ENCODE data around the gene NDUFAF7.
"Not testable (repeated sequence)": the region's sequence is repeated elsewhere in the genome, so short reads cannot be mapped to it uniquely, and the experiment has no call there.

NDUFAF7 gene

DNA sequence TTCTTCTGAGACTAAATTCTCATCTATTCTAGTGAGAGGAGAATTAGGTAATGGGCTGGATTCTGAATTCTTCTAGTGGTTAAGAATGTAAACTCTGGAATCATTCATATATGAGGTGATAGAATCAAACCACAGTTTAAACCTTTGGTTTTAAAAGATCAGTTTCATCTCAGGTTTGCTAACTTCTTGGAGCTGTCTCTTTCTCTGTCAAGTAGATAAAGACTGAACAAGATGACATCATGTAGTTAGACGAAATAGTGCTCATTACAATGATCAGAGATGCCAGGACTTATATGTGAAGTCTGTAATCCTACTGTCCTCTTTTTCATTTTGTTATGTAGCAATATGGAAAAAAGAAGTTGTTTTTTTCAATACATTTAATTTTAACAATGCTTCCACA is 30.2 kb upstream of the NDUFAF7 start:
- no peaks in the 10 kb centered on the region for H3K27me3 ChIP-seq (ENCODE audit: insufficient read depth, low read length)
- no peak overlapping the region for H3K4me3 ChIP-seq (ENCODE audit: low read length)
- no peaks in the 10 kb centered on the region for H3K4me1 ChIP-seq (ENCODE audit: insufficient read depth, low read length)
- H2AFZ ChIP-seq (ENCODE audit: low read depth, low read length) = no peak overlapping the region
- H3K36me3 ChIP-seq (ENCODE audit: insufficient read depth, low read length) = peaks cover 37% of the 10 kb centered on the region
- peaks cover 7% of the 10 kb centered on the region for H3K9me3 ChIP-seq (ENCODE audit: low read length)

DNA sequence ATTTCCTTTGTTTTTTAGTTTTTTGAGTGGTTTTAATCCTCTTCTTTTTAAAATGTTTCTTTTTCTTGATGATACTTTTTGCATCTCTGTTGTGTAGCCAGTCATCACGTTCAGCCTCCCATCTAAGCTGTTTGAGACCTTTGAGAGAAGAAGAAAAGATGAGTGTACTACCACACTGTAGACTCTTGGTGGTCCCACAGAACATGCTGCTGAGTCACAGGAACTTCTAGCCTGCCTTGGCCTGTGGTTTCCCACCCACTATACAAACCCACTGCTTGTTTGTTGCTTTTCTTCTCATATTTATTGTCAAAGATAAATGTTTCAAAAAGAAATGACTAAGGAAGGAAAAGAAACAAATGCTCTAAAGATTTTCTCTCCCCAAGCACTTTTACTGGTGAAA is 29.7 kb upstream of the NDUFAF7 start:
- Histone ChIP-seq H3K4me3 (ENCODE audit: low read length) (no peak overlapping the region), H3K27me3 (ENCODE audit: insufficient read depth, low read length) (no peaks in the 10 kb centered on the region), H3K9me3 (ENCODE audit: low read length) (peaks cover 7% of the 10 kb centered on the region), H3K4me1 (ENCODE audit: insufficient read depth, low read length) (no peaks in the 10 kb centered on the region), H3K36me3 (ENCODE audit: insufficient read depth, low read length) (peaks cover 41% of the 10 kb centered on the region), H2AFZ (ENCODE audit: low read depth, low read length) (no peak overlapping the region)

DNA sequence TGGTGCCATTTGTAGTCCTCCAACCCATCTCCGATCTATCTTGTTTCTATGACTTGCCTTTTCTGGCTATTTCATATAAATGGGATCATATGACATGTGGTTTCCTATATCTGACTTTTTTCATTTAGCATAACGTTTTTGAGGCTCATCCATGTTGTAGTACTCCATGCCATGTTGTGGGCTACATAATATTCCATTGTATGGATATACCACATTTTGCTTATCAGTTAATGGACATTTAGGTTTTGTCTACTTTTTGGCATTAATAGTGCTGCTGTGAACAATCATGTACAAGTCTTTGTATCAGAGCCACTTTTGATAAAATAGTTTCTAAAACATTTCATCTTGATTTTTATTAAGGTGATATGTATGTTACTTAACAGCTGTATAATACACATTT is 27.8 kb upstream of the NDUFAF7 start:
- Histone ChIP-seq H3K4me1 (ENCODE audit: insufficient read depth, low read length) (no peaks in the 10 kb centered on the region), H3K27me3 (ENCODE audit: insufficient read depth, low read length) (no peaks in the 10 kb centered on the region), H3K36me3 (ENCODE audit: insufficient read depth, low read length) (peaks cover 47% of the 10 kb centered on the region), H3K9me3 (ENCODE audit: low read length) (peaks cover 9% of the 10 kb centered on the region), H3K4me3 (ENCODE audit: low read length) (no peak overlapping the region), H2AFZ (ENCODE audit: low read depth, low read length) (no peak overlapping the region)

- H3K9me3 ChIP-seq (ENCODE audit: low read length) = peaks cover 11% of the 10 kb centered on the region
- not testable (repeated sequence) for H3K4me1 ChIP-seq (ENCODE audit: insufficient read depth, low read length); H3K27me3 ChIP-seq (ENCODE audit: insufficient read depth, low read length); H2AFZ ChIP-seq (ENCODE audit: low read depth, low read length); H3K4me3 ChIP-seq (ENCODE audit: low read length)
- peaks cover 62% of the 10 kb centered on the region for H3K36me3 ChIP-seq (ENCODE audit: insufficient read depth, low read length)
Measured at GRCh38 chr2:37205071-37205661, 26.3 kb upstream of the NDUFAF7 start.

- H3K27me3 ChIP-seq (ENCODE audit: insufficient read depth, low read length) = no peaks in the 10 kb centered on the region
- no peak overlapping the region for H2AFZ ChIP-seq (ENCODE audit: low read depth, low read length)
- no peak overlapping the region for H3K4me3 ChIP-seq (ENCODE audit: low read length)
- H3K4me1 ChIP-seq (ENCODE audit: insufficient read depth, low read length) = no peaks in the 10 kb centered on the region
- peaks cover 11% of the 10 kb centered on the region for H3K9me3 ChIP-seq (ENCODE audit: low read length)
- peaks cover 63% of the 10 kb centered on the region for H3K36me3 ChIP-seq (ENCODE audit: insufficient read depth, low read length)
Measured at GRCh38 chr2:37205689-37206341, 25.6 kb upstream of the NDUFAF7 start.

DNA sequence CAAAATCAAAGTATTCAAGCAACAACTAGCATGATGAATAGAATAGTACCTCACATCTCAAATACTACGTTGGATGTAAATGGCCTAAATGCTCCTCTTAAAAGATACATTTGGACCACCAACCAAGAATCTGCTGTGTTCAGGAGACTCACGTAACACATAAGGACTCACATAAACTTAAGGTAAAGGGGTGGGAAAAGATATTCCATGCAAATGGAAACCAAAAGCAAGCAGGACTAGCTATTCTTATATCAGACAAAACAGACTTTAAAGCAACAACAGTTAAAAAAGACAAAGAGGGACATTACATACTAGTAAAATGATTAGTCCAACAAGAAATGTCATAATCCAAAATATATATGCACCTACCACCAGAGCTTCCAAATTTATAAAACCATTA is 24.7 kb upstream of the NDUFAF7 start:
- not testable (repeated sequence) for H3K4me1 ChIP-seq (ENCODE audit: insufficient read depth, low read length); H3K27me3 ChIP-seq (ENCODE audit: insufficient read depth, low read length); H2AFZ ChIP-seq (ENCODE audit: low read depth, low read length); H3K4me3 ChIP-seq (ENCODE audit: low read length)
- Histone ChIP-seq H3K36me3 (ENCODE audit: insufficient read depth, low read length) (peaks cover 64% of the 10 kb centered on the region), H3K9me3 (ENCODE audit: low read length) (peaks cover 11% of the 10 kb centered on the region)

GRCh38 chr2:37211212-37211611 is 20.2 kb upstream of the NDUFAF7 start:
- Histone ChIP-seq H3K4me1 (ENCODE audit: insufficient read depth, low read length) (no peaks in the 10 kb centered on the region), H3K36me3 (ENCODE audit: insufficient read depth, low read length) (peaks cover 83% of the 10 kb centered on the region), H2AFZ (ENCODE audit: low read depth, low read length) (no peak overlapping the region), H3K4me3 (ENCODE audit: low read length) (no peak overlapping the region), H3K9me3 (ENCODE audit: low read length) (peaks cover 4% of the 10 kb centered on the region), H3K27me3 (ENCODE audit: insufficient read depth, low read length) (no peaks in the 10 kb centered on the region)

DNA sequence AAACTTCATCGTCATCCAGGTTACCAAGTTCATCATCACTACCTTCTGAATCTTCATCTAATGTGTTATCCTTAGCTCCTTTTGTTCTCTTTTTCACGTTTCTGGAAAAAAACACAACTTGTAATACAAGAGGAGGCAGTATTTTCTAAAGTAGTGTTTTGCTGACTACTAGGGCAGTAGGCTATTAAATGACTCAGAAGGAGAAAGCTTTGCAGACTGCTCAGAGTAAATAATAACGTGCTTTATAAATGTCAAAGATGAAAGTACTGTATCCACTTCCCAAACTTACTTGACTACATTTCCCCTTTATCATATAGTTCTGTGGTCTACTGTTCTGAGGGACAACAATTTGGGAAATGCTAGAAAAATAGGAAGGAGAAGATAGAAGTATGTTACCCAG is 19.5 kb upstream of the NDUFAF7 start:
- Histone ChIP-seq H3K9me3 (ENCODE audit: low read length) (peaks cover 4% of the 10 kb centered on the region), H3K4me1 (ENCODE audit: insufficient read depth, low read length) (no peaks in the 10 kb centered on the region), H3K36me3 (ENCODE audit: insufficient read depth, low read length) (peaks cover 85% of the 10 kb centered on the region), H3K27me3 (ENCODE audit: insufficient read depth, low read length) (no peaks in the 10 kb centered on the region), H2AFZ (ENCODE audit: low read depth, low read length) (no peak overlapping the region), H3K4me3 (ENCODE audit: low read length) (no peak overlapping the region)

DNA sequence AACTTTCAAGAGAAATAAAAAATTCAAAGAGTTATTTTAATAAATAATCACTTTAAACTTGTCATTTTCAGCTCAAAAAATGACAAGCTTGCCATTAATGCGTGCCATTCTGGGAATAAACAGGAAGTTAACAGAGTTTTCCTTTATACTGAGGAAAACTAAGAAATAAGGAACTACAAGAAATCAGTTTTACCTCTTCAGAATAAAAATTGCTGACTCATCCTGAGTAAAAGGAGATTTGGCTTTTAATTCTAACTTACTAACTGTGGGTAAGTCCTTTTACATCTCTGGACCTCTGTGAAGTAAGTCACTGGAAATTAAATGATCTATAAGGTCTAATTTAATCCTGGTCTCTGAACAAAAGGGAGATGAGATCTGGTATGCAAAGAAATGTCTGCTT is 16.2 kb upstream of the NDUFAF7 start:
- no peaks in the 10 kb centered on the region for H3K27me3 ChIP-seq (ENCODE audit: insufficient read depth, low read length)
- no peak overlapping the region for H3K4me3 ChIP-seq (ENCODE audit: low read length)
- no peaks in the 10 kb centered on the region for H3K4me1 ChIP-seq (ENCODE audit: insufficient read depth, low read length)
- no peaks in the 10 kb centered on the region for H3K9me3 ChIP-seq (ENCODE audit: low read length)
- H2AFZ ChIP-seq (ENCODE audit: low read depth, low read length) = no peak overlapping the region
- peaks cover 81% of the 10 kb centered on the region for H3K36me3 ChIP-seq (ENCODE audit: insufficient read depth, low read length)

DNA sequence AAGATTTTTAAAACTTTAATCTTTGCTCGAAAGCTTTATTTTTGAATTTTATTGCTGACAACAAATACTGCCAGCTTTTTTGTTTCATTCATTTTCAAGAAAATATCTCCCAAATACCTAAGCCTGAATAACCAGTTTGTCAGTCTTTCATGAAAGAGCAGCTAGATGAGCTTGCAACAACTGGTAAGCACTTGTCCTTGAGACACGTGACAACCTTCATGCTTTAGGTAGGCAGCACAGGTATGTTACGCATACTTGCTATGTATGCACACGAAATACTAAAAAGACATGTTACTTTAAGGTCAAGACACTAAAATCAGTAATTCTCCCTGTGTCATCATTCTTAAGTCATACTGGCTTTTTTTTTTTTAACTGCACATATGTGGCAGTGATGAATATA is 12.4 kb upstream of the NDUFAF7 start:
- Histone ChIP-seq H3K4me3 (ENCODE audit: low read length) (no peak overlapping the region), H3K4me1 (ENCODE audit: insufficient read depth, low read length) (no peaks in the 10 kb centered on the region), H3K27me3 (ENCODE audit: insufficient read depth, low read length) (no peaks in the 10 kb centered on the region), H2AFZ (ENCODE audit: low read depth, low read length) (no peak overlapping the region), H3K36me3 (ENCODE audit: insufficient read depth, low read length) (peaks cover 78% of the 10 kb centered on the region), H3K9me3 (ENCODE audit: low read length) (no peaks in the 10 kb centered on the region)

DNA sequence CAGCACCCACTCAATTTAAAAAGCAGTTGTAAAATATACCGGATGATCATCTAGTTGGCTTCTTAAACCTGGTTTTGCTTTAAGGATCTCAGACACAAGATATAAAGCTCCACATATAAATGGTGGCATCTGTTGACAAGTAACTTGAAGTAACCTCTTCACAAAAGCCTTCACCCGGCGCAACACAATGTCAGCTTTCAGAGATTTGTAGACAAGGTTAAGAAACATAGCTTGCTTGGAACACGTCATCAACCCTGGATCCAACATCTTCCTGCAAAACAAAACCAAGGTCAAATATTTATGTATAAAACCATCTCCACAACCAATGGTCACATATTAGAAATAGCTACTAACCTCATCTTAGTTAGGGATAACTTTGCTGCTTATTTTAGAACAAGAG is 8.3 kb upstream of the NDUFAF7 start:
- Histone ChIP-seq H3K4me3 (ENCODE audit: low read length) (no peak overlapping the region), H3K27me3 (ENCODE audit: insufficient read depth, low read length) (no peaks in the 10 kb centered on the region), H3K36me3 (ENCODE audit: insufficient read depth, low read length) (peaks cover 69% of the 10 kb centered on the region), H3K9me3 (ENCODE audit: low read length) (no peaks in the 10 kb centered on the region), H3K4me1 (ENCODE audit: insufficient read depth, low read length) (peaks cover 3% of the 10 kb centered on the region), H2AFZ (ENCODE audit: low read depth, low read length) (no peak overlapping the region)

GRCh38 chr2:37224063-37224462 is 7.4 kb upstream of the NDUFAF7 start:
- Histone ChIP-seq H3K4me3 (ENCODE audit: low read length) (no peak overlapping the region), H3K27me3 (ENCODE audit: insufficient read depth, low read length) (no peaks in the 10 kb centered on the region), H3K36me3 (ENCODE audit: insufficient read depth, low read length) (peaks cover 69% of the 10 kb centered on the region)

GRCh38 chr2:37225129-37225528 is 6.3 kb upstream of the NDUFAF7 start:
- not testable (repeated sequence) for H3K27me3 ChIP-seq (ENCODE audit: insufficient read depth, low read length); H3K9me3 ChIP-seq (ENCODE audit: low read length); H3K4me3 ChIP-seq (ENCODE audit: low read length); H2AFZ ChIP-seq (ENCODE audit: low read depth, low read length)
- peaks cover 11% of the 10 kb centered on the region for H3K4me1 ChIP-seq (ENCODE audit: insufficient read depth, low read length)
- peaks cover 61% of the 10 kb centered on the region for H3K36me3 ChIP-seq (ENCODE audit: insufficient read depth, low read length)

More at GRCh38 chr2:37224063-37224462, 7.4 kb upstream of the NDUFAF7 start:
- Histone ChIP-seq H3K9me3 (ENCODE audit: low read length) (no peaks in the 10 kb centered on the region), H3K4me1 (ENCODE audit: insufficient read depth, low read length) (peaks cover 3% of the 10 kb centered on the region), H2AFZ (ENCODE audit: low read depth, low read length) (no peak overlapping the region)

DNA sequence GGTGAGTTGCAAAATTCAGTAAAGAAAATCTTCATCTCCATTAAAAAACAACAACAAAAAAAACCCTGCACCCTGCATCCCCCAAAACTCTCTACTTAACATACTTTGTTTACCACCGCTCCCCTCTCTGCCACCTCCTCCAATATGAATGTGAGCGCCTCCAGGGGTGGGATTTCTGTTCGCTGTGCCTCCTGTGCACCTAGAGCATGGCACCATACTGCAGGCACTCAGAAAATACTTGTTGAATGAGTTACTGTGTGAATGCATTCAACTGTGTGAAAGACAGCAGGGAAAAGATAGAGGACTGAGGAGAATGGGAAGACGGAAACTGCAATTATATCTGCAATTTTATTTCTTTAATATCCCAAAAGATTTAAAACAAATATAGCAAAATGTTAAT is 4.6 kb upstream of the NDUFAF7 start:
- Histone ChIP-seq H3K27me3 (ENCODE audit: insufficient read depth, low read length) (no peaks in the 10 kb centered on the region), H2AFZ (ENCODE audit: low read depth, low read length) (no peak overlapping the region), H3K4me1 (ENCODE audit: insufficient read depth, low read length) (peaks cover 17% of the 10 kb centered on the region), H3K9me3 (ENCODE audit: low read length) (no peaks in the 10 kb centered on the region), H3K4me3 (ENCODE audit: low read length) (no peak overlapping the region), H3K36me3 (ENCODE audit: insufficient read depth, low read length) (peaks cover 45% of the 10 kb centered on the region)
